SU-DHL-6 (cell line): ENCODE results near the gene ODF2.

Experiments
- EZH2phosphoT487 ChIP-seq: fragments of 200-600 bp; sonication (generic), shearing (Covaris generic); conservative IDR thresholded peaks from 2 replicates; pipeline ENCODE4 v1.6.1; 2018; ENCODE audit warnings: mild to moderate bottlenecking, antibody characterized with exemption, low read length, moderate library complexity, mixed read lengths
- TF ChIP-seq, protein P1 (sequence below): fragments of 200-600 bp; sonication (generic); IDR thresholded peaks from one replicate; pipeline ENCODE4 v1.5.1; 2017; ENCODE audit warnings: antibody characterized with exemption, mild to moderate bottlenecking, low read length, moderate library complexity; ENCODE audit not compliant: insufficient read depth, poor library complexity, severe bottlenecking

DNA sequence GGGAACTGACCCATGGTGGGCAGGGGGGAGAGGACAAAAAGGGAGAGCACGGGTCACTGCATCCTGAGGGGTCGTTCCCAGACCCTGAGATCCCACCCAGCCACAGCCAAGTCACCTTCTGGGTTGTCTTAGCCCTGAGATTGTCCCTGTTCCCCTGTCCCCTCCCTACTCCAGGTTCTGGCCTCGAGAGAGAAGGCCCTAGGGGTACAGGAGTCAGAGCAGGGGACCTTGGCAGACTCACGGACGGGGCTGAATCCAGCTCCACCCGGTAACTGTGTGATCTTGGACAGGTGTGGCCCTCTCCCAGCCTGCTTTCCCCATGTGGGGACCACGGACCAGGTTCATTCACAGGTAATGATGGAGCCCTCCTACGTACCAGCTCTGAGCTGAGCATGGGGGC lies 46.4 kb upstream of the ODF2 start:
- TF ChIP-seq, protein P1, sequence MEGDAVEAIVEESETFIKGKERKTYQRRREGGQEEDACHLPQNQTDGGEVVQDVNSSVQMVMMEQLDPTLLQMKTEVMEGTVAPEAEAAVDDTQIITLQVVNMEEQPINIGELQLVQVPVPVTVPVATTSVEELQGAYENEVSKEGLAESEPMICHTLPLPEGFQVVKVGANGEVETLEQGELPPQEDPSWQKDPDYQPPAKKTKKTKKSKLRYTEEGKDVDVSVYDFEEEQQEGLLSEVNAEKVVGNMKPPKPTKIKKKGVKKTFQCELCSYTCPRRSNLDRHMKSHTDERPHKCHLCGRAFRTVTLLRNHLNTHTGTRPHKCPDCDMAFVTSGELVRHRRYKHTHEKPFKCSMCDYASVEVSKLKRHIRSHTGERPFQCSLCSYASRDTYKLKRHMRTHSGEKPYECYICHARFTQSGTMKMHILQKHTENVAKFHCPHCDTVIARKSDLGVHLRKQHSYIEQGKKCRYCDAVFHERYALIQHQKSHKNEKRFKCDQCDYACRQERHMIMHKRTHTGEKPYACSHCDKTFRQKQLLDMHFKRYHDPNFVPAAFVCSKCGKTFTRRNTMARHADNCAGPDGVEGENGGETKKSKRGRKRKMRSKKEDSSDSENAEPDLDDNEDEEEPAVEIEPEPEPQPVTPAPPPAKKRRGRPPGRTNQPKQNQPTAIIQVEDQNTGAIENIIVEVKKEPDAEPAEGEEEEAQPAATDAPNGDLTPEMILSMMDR = no peak
- no peak for TF ChIP-seq EZH2phosphoT487
